ENCODE data around the gene PRXL2A.

The PRXL2A gene

GRCh38 chr10:80410122-80410521, 1.8 kb downstream of the PRXL2A start:
- DNase-seq (ENCODE audit: low spot score) = no peak
- no peak for TF ChIP-seq CTCF (IDR thresholded peaks at IDR 0.05; ENCODE audit: extremely low read depth, insufficient read depth, missing control alignments)
- in situ Hi-C loops (cut with MboI; ENCODE audit: low pct_unique_long_range_greater_than_20kb, low sequenced_read_pairs, unreplicated experiment) = no loop called here

GRCh38 chr10:80410578-80411145, 2.3 kb downstream of the PRXL2A start:
- in situ Hi-C loops (cut with MboI; ENCODE audit: low pct_unique_long_range_greater_than_20kb, low sequenced_read_pairs, unreplicated experiment) = no loop called here
- TF ChIP-seq CTCF (IDR thresholded peaks at IDR 0.05; ENCODE audit: extremely low read depth, insufficient read depth, missing control alignments) = no peak
- no peak for DNase-seq (ENCODE audit: low spot score)

- in situ Hi-C loops (cut with MboI; ENCODE audit: low pct_unique_long_range_greater_than_20kb, low sequenced_read_pairs, unreplicated experiment) = no loop called here
- no peak for DNase-seq (ENCODE audit: low spot score)
- no peak for TF ChIP-seq CTCF (IDR thresholded peaks at IDR 0.05; ENCODE audit: extremely low read depth, insufficient read depth, missing control alignments)
Measured at GRCh38 chr10:80411267-80411668, 2.9 kb downstream of the PRXL2A start.

- no peak for DNase-seq (ENCODE audit: low spot score)
- in situ Hi-C loops (cut with MboI; ENCODE audit: low pct_unique_long_range_greater_than_20kb, low sequenced_read_pairs, unreplicated experiment) = no loop called here
Measured at GRCh38 chr10:80411681-80412220, 3.4 kb downstream of the PRXL2A start.

GRCh38 chr10:80412486-80412885, 4.1 kb downstream of the PRXL2A start:
- in situ Hi-C loops (cut with MboI; ENCODE audit: low pct_unique_long_range_greater_than_20kb, low sequenced_read_pairs, unreplicated experiment) = no loop called here
- TF ChIP-seq CTCF (IDR thresholded peaks at IDR 0.05; ENCODE audit: extremely low read depth, insufficient read depth, missing control alignments) = no peak

More at GRCh38 chr10:80411681-80412220, 3.4 kb downstream of the PRXL2A start:
- no peak for TF ChIP-seq CTCF (IDR thresholded peaks at IDR 0.05; ENCODE audit: extremely low read depth, insufficient read depth, missing control alignments)

GRCh38 chr10:80413271-80413996, 5.1 kb downstream of the PRXL2A start:
- no peak for DNase-seq (ENCODE audit: low spot score)
- no peak for TF ChIP-seq CTCF (IDR thresholded peaks at IDR 0.05; ENCODE audit: extremely low read depth, insufficient read depth, missing control alignments)

More at GRCh38 chr10:80412486-80412885, 4.1 kb downstream of the PRXL2A start:
- DNase-seq (ENCODE audit: low spot score) = no peak

More at GRCh38 chr10:80413271-80413996, 5.1 kb downstream of the PRXL2A start:
- in situ Hi-C loops (cut with MboI; ENCODE audit: low pct_unique_long_range_greater_than_20kb, low sequenced_read_pairs, unreplicated experiment) = no loop called here

Measured in GM13977 (cell line).